HepG2 (cell line): Measurements from ENCODE around the gene ZNF223. TPM values are rescaled to one million over a fixed set of nuclear protein-coding genes. Genes with fewer than 3 reads are reported as not detected.
A peak's percentile ranks its signal among the peaks of the same experiment; 100 is the strongest.

Experiments
- GABPB1 ChIP-seq: IDR thresholded peaks from 2 replicates; pipeline ENCODE4 v1.6.1; 2016; ENCODE audit warnings: mild to moderate bottlenecking, missing genetic modification reagents, moderate library complexity, missing compliant biosample characterization
- HOXA3 ChIP-seq: sonication (generic); formaldehyde crosslinking; IDR thresholded peaks from 2 replicates; pipeline ENCODE4 v1.5.0; 2020; ENCODE audit warnings: missing genetic modification reagents
- MAFG ChIP-seq: sonication (generic); formaldehyde crosslinking; IDR thresholded peaks from 2 replicates; pipeline ENCODE4 v1.5.1; 2020; ENCODE audit warnings: mild to moderate bottlenecking, missing genetic modification reagents
- PAWR ChIP-seq: sonication (generic); formaldehyde crosslinking; IDR thresholded peaks from 2 replicates; pipeline ENCODE4 v1.4.0; 2020; ENCODE audit warnings: missing genetic modification reagents, mild to moderate bottlenecking, borderline replicate concordance
- RNF2 ChIP-seq: fragments of 450-650 bp; conservative IDR thresholded peaks from 2 replicates; pipeline ENCODE4 v1.6.1; 2016; ENCODE audit warnings: low read depth
- SALL2 ChIP-seq: sonication (generic); formaldehyde crosslinking; IDR thresholded peaks from 2 replicates; pipeline ENCODE4 v1.8.1; 2023; ENCODE audit warnings: mild to moderate bottlenecking, missing genetic modification reagents, inconsistent platforms
- SATB2 ChIP-seq: sonication (generic); formaldehyde crosslinking; IDR thresholded peaks from 2 replicates; pipeline ENCODE4 v1.5.0; 2020; ENCODE audit warnings: missing genetic modification reagents
- ZNF256 ChIP-seq: sonication (generic); formaldehyde crosslinking; conservative IDR thresholded peaks from 2 replicates; pipeline ENCODE4 v1.4.0; 2020; ENCODE audit warnings: missing genetic modification reagents
- ZNF326 ChIP-seq: sonication (generic); formaldehyde crosslinking; IDR thresholded peaks from 2 replicates; pipeline ENCODE4 v1.4.0; 2020; ENCODE audit warnings: missing genetic modification reagents, borderline replicate concordance
- ZNF550 ChIP-seq: sonication (generic); formaldehyde crosslinking; IDR thresholded peaks from 2 replicates; pipeline ENCODE4 v1.4.0; 2020; ENCODE audit warnings: mild to moderate bottlenecking, missing genetic modification reagents, borderline replicate concordance
- polyA plus RNA-seq, 8 experiments: library from polyadenylated mRNA; depleted of rRNA in 3 of 8; stranded (reverse) in 7 of 8; unstranded in 1 of 8; fragments of >200 nt; fragmentation: Illumina TruSeq in 4 of 8; extraction: Trizol in 4 of 8; gene quantifications; 2 replicates each; pipeline versions ENCODE4 v1.2.1 to v1.2.3, GENCODE V29; 2011 to 2016; ENCODE audit warnings: low read depth in 4 of 8, missing spikeins in 1 of 8, mixed read lengths in 1 of 8; ENCODE audit not compliant: insufficient read depth in 1 of 8
- total RNA-seq, 5 experiments: library from RNA; depleted of rRNA; stranded (reverse); fragments of >200 nt; fragmentation: Illumina TruSeq; extraction: Trizol; gene quantifications; 2 replicates each; pipeline ENCODE4 v1.2.3, GENCODE V29; 2016; ENCODE audit warnings: low read depth in 1 of 5
- TF ChIP-seq, protein P1 (sequence below), 2 experiments: fragments of 450-650 bp in 1 of 2; sonication (generic) in 1 of 2; formaldehyde crosslinking in 1 of 2; IDR thresholded peaks; 2 replicates each; pipeline versions ENCODE4 v1.6.1 to v1.8.0; 2016 to 2022; ENCODE audit warnings: antibody characterized with exemption in 1 of 2, mild to moderate bottlenecking in 1 of 2, missing genetic modification reagents in 1 of 2
- TF ChIP-seq, protein P2 (sequence below): sonication (generic); formaldehyde crosslinking; IDR thresholded peaks from 2 replicates; pipeline ENCODE4 v1.4.0; 2020; ENCODE audit warnings: missing genetic modification reagents
- TF ChIP-seq, protein P3 (sequence below): sonication (generic); formaldehyde crosslinking; conservative IDR thresholded peaks from 2 replicates; pipeline ENCODE4 v1.8.0; 2022; ENCODE audit warnings: low read depth, missing genetic modification reagents
- TF ChIP-seq, protein P4 (sequence below): IDR thresholded peaks from 2 replicates; pipeline ENCODE4 v1.6.1; 2016; ENCODE audit warnings: missing genetic modification reagents, missing compliant biosample characterization
- TF ChIP-seq, protein P5 (sequence below): sonication (generic); formaldehyde crosslinking; IDR thresholded peaks from 2 replicates; pipeline ENCODE4 v1.4.0; 2020; ENCODE audit warnings: mild to moderate bottlenecking, missing genetic modification reagents
- TF ChIP-seq, protein P6 (sequence below): sonication (generic); formaldehyde crosslinking; IDR thresholded peaks from 2 replicates; pipeline ENCODE4 v1.8.1; 2023; ENCODE audit warnings: missing genetic modification reagents, mild to moderate bottlenecking, borderline replicate concordance

Gene ZNF223
- total and polyA plus RNA-seq, 2 of the 13 experiments (the other 11 are each of a cell fraction or from before 2014, with no cell fraction given), result 2.0 to 4.8 TPM

DNA sequence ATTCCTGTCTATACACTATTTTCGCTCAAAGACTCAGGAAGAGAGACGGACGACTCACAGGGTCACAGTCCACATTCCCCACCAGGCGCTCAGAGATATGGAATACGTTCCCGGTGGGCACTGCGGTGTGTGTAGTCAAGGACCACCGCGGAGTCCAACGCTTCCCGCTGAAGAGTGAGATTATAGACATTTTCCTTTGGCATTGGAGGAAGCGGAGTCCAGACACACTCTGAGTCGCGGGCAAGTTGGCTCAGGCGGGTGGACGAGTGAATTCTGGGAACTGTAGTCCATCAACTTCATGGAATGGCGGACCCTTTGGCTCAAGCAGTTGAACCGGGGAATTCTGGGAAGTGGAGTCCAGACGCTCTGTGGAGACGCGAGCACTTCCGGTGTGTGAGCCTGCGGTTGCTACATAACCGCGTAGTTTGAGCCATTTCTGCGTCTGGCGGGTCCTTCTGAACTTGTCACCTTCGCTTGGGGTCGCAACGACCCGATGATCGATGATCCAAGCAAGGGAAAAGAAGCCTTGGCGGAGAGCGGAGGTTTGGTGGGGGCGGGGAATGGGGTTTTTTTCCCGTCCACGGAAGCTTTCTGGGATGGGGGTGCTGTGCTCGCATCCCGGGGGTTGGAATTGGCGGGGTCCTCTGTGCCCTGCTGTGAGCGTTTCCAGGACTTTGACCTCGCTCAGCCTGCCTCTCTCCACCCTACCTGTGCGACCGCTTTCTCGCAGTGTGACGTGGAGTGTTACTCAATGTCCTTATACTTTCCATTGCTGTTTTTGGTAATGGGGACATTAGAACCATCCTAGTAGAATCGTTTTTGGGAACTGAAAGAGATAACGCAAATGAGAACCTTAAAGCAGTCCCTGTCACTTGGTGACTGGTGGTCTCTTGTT lies 49.0 kb upstream of the ZNF223 start, which contains the start of gene ZNF230 (continued):
- TF ChIP-seq, protein P1, sequence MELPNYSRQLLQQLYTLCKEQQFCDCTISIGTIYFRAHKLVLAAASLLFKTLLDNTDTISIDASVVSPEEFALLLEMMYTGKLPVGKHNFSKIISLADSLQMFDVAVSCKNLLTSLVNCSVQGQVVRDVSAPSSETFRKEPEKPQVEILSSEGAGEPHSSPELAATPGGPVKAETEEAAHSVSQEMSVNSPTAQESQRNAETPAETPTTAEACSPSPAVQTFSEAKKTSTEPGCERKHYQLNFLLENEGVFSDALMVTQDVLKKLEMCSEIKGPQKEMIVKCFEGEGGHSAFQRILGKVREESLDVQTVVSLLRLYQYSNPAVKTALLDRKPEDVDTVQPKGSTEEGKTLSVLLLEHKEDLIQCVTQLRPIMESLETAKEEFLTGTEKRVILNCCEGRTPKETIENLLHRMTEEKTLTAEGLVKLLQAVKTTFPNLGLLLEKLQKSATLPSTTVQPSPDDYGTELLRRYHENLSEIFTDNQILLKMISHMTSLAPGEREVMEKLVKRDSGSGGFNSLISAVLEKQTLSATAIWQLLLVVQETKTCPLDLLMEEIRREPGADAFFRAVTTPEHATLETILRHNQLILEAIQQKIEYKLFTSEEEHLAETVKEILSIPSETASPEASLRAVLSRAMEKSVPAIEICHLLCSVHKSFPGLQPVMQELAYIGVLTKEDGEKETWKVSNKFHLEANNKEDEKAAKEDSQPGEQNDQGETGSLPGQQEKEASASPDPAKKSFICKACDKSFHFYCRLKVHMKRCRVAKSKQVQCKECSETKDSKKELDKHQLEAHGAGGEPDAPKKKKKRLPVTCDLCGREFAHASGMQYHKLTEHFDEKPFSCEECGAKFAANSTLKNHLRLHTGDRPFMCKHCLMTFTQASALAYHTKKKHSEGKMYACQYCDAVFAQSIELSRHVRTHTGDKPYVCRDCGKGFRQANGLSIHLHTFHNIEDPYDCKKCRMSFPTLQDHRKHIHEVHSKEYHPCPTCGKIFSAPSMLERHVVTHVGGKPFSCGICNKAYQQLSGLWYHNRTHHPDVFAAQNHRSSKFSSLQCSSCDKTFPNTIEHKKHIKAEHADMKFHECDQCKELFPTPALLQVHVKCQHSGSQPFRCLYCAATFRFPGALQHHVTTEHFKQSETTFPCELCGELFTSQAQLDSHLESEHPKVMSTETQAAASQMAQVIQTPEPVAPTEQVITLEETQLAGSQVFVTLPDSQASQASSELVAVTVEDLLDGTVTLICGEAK (IDR thresholded peaks at IDR 0.05), result peak; percentile 27; the same call in 1 of the 2 replicates
- TF ChIP-seq, protein P1 (CRISPR knock-in tag; IDR thresholded peaks at IDR 0.05), result no peak
- no peak for TF ChIP-seq SATB2
- TF ChIP-seq HOXA3 (CRISPR knock-in tag), result peak; percentile 94
- no peak for TF ChIP-seq ZNF256 (CRISPR knock-in tag)
- TF ChIP-seq PAWR (CRISPR knock-in tag), result no peak
- TF ChIP-seq, protein P2, sequence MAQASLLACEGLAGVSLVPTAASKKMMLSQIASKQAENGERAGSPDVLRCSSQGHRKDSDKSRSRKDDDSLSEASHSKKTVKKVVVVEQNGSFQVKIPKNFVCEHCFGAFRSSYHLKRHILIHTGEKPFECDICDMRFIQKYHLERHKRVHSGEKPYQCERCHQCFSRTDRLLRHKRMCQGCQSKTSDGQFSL (CRISPR knock-in tag), result peak; percentile 76
- TF ChIP-seq, protein P3, sequence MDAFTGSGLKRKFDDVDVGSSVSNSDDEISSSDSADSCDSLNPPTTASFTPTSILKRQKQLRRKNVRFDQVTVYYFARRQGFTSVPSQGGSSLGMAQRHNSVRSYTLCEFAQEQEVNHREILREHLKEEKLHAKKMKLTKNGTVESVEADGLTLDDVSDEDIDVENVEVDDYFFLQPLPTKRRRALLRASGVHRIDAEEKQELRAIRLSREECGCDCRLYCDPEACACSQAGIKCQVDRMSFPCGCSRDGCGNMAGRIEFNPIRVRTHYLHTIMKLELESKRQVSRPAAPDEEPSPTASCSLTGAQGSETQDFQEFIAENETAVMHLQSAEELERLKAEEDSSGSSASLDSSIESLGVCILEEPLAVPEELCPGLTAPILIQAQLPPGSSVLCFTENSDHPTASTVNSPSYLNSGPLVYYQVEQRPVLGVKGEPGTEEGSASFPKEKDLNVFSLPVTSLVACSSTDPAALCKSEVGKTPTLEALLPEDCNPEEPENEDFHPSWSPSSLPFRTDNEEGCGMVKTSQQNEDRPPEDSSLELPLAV (CRISPR knock-in tag), result no peak
- no peak for TF ChIP-seq MAFG
- TF ChIP-seq, protein P4, sequence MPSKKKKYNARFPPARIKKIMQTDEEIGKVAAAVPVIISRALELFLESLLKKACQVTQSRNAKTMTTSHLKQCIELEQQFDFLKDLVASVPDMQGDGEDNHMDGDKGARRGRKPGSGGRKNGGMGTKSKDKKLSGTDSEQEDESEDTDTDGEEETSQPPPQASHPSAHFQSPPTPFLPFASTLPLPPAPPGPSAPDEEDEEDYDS (CRISPR knock-in tag), result peak; percentile 72; the same call in 1 of the 2 replicates
- TF ChIP-seq, protein P5, sequence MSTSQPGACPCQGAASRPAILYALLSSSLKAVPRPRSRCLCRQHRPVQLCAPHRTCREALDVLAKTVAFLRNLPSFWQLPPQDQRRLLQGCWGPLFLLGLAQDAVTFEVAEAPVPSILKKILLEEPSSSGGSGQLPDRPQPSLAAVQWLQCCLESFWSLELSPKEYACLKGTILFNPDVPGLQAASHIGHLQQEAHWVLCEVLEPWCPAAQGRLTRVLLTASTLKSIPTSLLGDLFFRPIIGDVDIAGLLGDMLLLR (CRISPR knock-in tag), result no peak
- TF ChIP-seq ZNF550 (CRISPR knock-in tag), result 0 out of 2 replicates have a peak, but pooled peaks have one; percentile 54
- TF ChIP-seq GABPB1 (CRISPR knock-in tag), result peak; percentile 96
- peak; percentile 67; the same call in 1 of the 2 replicates for TF ChIP-seq SALL2 (CRISPR knock-in tag)
- no peak for TF ChIP-seq ZNF326 (CRISPR knock-in tag)
- no peak for TF ChIP-seq RNF2
- TF ChIP-seq, protein P6, sequence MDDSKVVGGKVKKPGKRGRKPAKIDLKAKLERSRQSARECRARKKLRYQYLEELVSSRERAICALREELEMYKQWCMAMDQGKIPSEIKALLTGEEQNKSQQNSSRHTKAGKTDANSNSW, result no peak
